RKO (cell line): ENCODE measurements around the gene SERF2.
"Not testable (repeated sequence)": the region's sequence is repeated elsewhere in the genome, so short reads cannot be mapped to it uniquely, and the experiment has no call there.

Experiments
- DNase-seq: peaks from one replicate; pipeline ENCODE4 v3.0.0-alpha.2; 2016; ENCODE audit warnings: low spot score

Gene SERF2

GRCh38 chr15:43830691-43831275 is 38.7 kb downstream of the SERF2 start:
- DNase-seq, result not testable (repeated sequence)

GRCh38 chr15:43831519-43832052 is 39.5 kb downstream of the SERF2 start:
- not testable (repeated sequence) for DNase-seq

- not testable (repeated sequence) for DNase-seq
Observed at GRCh38 chr15:43832485-43832884, 40.4 kb downstream of the SERF2 start.

GRCh38 chr15:43845421-43845820 is 53.3 kb downstream of the SERF2 start:
- no peak for DNase-seq
